AG04449 (cell line): ENCODE data around the gene ANXA8L1.
"Not testable (repeated sequence)": the region's sequence is repeated elsewhere in the genome, so short reads cannot be mapped to it uniquely, and the experiment has no call there.

Experiments used
- CTCF ChIA-PET: fragments of 350-600 bp; formaldehyde crosslinking; extraction: SDS; loops from one replicate; lab custom pipeline; 2021; ENCODE audit warnings: antibody characterized with exemption; lab: Yijun Ruan, JAX
- POLR2A ChIA-PET: fragments of 400-600, 350-600 bp; formaldehyde crosslinking; extraction: SDS; loops from one replicate; lab custom pipeline; 2020; ENCODE audit warnings: antibody characterized with exemption, inconsistent platforms; lab: Yijun Ruan, JAX
- DNase-seq: peaks from one replicate; pipeline ENCODE4 v3.0.0-alpha.2; 2010; ENCODE audit warnings: low read depth, low spot score
- H3K4me3 ChIP-seq: 2 replicates; pipeline ENCODE4 v1.5.1; 2011; ENCODE audit warnings: low read depth, mild to moderate bottlenecking, control low read depth, low read length
- CTCF ChIP-seq: IDR thresholded peaks from one replicate; pipeline ENCODE4 v1.5.1; 2011; ENCODE audit warnings: mild to moderate bottlenecking, moderate library complexity, low read length, control low read depth, inconsistent platforms; ENCODE audit not compliant: insufficient read depth; ENCODE audit errors: missing control alignments

The ANXA8L1 gene

GRCh38 chr10:46375406-46375805, at the start of gene ANXA8L1:
Gene ANXA8L1, plus strand, starts transcription at chr10:46375776. Its CDS starts 76 bp downstream, at chr10:46375852.
- H3K4me3 ChIP-seq, POLR2A ChIA-PET, CTCF ChIA-PET, DNase-seq: not testable (repeated sequence)

GRCh38 chr10:46326066-46326465, 49.5 kb upstream of the ANXA8L1 start:
- TF ChIP-seq CTCF, result no peak
- POLR2A ChIA-PET, result no interaction called here
- DNase-seq, result no peak
- H3K4me3 ChIP-seq, result no peak overlapping the region
- CTCF ChIA-PET, result no interaction called here

- CTCF ChIA-PET, result no interaction called here
Measured at GRCh38 chr10:46326971-46327370, 48.6 kb upstream of the ANXA8L1 start.

GRCh38 chr10:46327685-46328084, 47.9 kb upstream of the ANXA8L1 start:
- TF ChIP-seq CTCF, result no peak
- DNase-seq, result no peak
- POLR2A ChIA-PET, result no interaction called here
- no peak overlapping the region for H3K4me3 ChIP-seq
- CTCF ChIA-PET, result no interaction called here

More at GRCh38 chr10:46326971-46327370, 48.6 kb upstream of the ANXA8L1 start:
- POLR2A ChIA-PET, result no interaction called here
- H3K4me3 ChIP-seq, result no peak overlapping the region
- no peak for DNase-seq
- TF ChIP-seq CTCF, result no peak

GRCh38 chr10:46328853-46329689, 46.5 kb upstream of the ANXA8L1 start:
- CTCF ChIA-PET, result no interaction called here

GRCh38 chr10:46329690-46330016, 45.9 kb upstream of the ANXA8L1 start:
- no peak for TF ChIP-seq CTCF
- no peak overlapping the region for H3K4me3 ChIP-seq
- POLR2A ChIA-PET, result no interaction called here
- CTCF ChIA-PET, result no interaction called here
- no peak for DNase-seq

More at GRCh38 chr10:46328853-46329689, 46.5 kb upstream of the ANXA8L1 start:
- TF ChIP-seq CTCF, result no peak
- POLR2A ChIA-PET, result no interaction called here
- DNase-seq, result no peak
- H3K4me3 ChIP-seq, result no peak overlapping the region

- ChIA-PET POLR2A (no interaction called here), CTCF (no interaction called here)
- TF ChIP-seq CTCF, result no peak
- no peak for DNase-seq
- no peak overlapping the region for H3K4me3 ChIP-seq
Measured at GRCh38 chr10:46330894-46331293, 44.7 kb upstream of the ANXA8L1 start.

- H3K4me3 ChIP-seq, POLR2A ChIA-PET, DNase-seq, CTCF ChIA-PET: not testable (repeated sequence)
Measured at GRCh38 chr10:46365484-46365883, 10.1 kb upstream of the ANXA8L1 start.

GRCh38 chr10:46367209-46367608, 8.4 kb upstream of the ANXA8L1 start:
- H3K4me3 ChIP-seq, CTCF ChIA-PET, POLR2A ChIA-PET, DNase-seq: not testable (repeated sequence)
